HL-60 (cell line): ENCODE measurements around the gene CHSY1.

Experiments used
- GABPA ChIP-seq: IDR thresholded peaks from 2 replicates; pipeline ENCODE4 v1.6.1; 2012; ENCODE audit warnings: low read depth
- POLR2AphosphoS5 ChIP-seq: IDR thresholded peaks from 2 replicates; pipeline ENCODE4 v1.6.1; 2012; ENCODE audit warnings: low read depth
- TF ChIP-seq, protein P1 (sequence below): IDR thresholded peaks from one replicate; pipeline ENCODE4 v1.5.1; 2011; ENCODE audit warnings: low read length, control low read depth, inconsistent platforms; ENCODE audit not compliant: insufficient read depth
- TF ChIP-seq, protein P2 (sequence below): IDR thresholded peaks from 2 replicates; pipeline ENCODE4 v1.6.1; 2012; ENCODE audit warnings: low read depth; ENCODE audit not compliant: insufficient replicate concordance

DNA sequence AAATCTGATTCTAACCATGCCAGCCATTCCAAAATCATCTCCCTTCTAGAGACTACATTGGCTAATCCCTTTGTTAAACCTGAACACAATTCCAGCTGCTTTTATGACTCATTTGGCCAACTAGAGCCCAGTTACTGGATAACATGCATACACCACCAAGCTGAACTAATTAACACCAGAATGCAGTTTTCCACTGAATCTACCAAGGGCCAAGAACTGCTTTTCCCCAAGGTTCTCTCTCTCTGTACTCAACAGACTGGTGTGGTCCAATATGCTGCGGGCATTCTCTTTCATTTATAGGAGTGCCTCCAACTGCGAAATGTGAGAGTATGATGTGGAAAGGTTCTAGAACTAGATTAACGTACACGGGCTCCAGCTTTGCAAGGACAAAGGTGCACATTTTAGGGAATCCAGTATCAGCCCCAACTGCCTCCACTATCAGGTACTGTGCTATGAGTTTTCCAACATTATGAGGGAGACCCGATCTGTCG lies 1.5 kb downstream of the CHSY1 start:
- TF ChIP-seq, protein P1, sequence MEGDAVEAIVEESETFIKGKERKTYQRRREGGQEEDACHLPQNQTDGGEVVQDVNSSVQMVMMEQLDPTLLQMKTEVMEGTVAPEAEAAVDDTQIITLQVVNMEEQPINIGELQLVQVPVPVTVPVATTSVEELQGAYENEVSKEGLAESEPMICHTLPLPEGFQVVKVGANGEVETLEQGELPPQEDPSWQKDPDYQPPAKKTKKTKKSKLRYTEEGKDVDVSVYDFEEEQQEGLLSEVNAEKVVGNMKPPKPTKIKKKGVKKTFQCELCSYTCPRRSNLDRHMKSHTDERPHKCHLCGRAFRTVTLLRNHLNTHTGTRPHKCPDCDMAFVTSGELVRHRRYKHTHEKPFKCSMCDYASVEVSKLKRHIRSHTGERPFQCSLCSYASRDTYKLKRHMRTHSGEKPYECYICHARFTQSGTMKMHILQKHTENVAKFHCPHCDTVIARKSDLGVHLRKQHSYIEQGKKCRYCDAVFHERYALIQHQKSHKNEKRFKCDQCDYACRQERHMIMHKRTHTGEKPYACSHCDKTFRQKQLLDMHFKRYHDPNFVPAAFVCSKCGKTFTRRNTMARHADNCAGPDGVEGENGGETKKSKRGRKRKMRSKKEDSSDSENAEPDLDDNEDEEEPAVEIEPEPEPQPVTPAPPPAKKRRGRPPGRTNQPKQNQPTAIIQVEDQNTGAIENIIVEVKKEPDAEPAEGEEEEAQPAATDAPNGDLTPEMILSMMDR: no peak
- TF ChIP-seq, protein P2, sequence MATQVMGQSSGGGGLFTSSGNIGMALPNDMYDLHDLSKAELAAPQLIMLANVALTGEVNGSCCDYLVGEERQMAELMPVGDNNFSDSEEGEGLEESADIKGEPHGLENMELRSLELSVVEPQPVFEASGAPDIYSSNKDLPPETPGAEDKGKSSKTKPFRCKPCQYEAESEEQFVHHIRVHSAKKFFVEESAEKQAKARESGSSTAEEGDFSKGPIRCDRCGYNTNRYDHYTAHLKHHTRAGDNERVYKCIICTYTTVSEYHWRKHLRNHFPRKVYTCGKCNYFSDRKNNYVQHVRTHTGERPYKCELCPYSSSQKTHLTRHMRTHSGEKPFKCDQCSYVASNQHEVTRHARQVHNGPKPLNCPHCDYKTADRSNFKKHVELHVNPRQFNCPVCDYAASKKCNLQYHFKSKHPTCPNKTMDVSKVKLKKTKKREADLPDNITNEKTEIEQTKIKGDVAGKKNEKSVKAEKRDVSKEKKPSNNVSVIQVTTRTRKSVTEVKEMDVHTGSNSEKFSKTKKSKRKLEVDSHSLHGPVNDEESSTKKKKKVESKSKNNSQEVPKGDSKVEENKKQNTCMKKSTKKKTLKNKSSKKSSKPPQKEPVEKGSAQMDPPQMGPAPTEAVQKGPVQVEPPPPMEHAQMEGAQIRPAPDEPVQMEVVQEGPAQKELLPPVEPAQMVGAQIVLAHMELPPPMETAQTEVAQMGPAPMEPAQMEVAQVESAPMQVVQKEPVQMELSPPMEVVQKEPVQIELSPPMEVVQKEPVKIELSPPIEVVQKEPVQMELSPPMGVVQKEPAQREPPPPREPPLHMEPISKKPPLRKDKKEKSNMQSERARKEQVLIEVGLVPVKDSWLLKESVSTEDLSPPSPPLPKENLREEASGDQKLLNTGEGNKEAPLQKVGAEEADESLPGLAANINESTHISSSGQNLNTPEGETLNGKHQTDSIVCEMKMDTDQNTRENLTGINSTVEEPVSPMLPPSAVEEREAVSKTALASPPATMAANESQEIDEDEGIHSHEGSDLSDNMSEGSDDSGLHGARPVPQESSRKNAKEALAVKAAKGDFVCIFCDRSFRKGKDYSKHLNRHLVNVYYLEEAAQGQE: no peak
- TF ChIP-seq POLR2AphosphoS5: no peak; the same call in 1 of the 2 replicates
- no peak for TF ChIP-seq GABPA
